Right forelimb (tissue), 1 donor: ENCODE data around the gene FAM110A.
"Not testable (repeated sequence)": the region's sequence is repeated elsewhere in the genome, so short reads cannot be mapped to it uniquely, and the experiment has no call there.

ENCODE experiments used
- DNase-seq: peaks from one replicate; pipeline ENCODE4 v3.0.0-alpha.2; 2018

Gene FAM110A

GRCh38 chr20:845226-845868 is 11.8 kb downstream of the FAM110A start:
- no peak for DNase-seq

- DNase-seq = no peak
Observed at GRCh38 chr20:845941-846893, 12.7 kb downstream of the FAM110A start.

- DNase-seq = no peak
Observed at GRCh38 chr20:846894-847278, 13.4 kb downstream of the FAM110A start.

GRCh38 chr20:848193-848592 is 14.7 kb downstream of the FAM110A start:
- DNase-seq = no peak

- DNase-seq = not testable (repeated sequence)
Observed at GRCh38 chr20:848731-849130, 15.2 kb downstream of the FAM110A start.

- no peak for DNase-seq
Observed at GRCh38 chr20:853406-853996, 20.0 kb downstream of the FAM110A start.

- DNase-seq = no peak
Observed at GRCh38 chr20:854601-855000, 21.1 kb downstream of the FAM110A start.

- no peak for DNase-seq
Observed at GRCh38 chr20:855466-856360, 22.2 kb downstream of the FAM110A start.

GRCh38 chr20:856361-856775 is 22.9 kb downstream of the FAM110A start:
- no peak for DNase-seq

- no peak for DNase-seq
Observed at GRCh38 chr20:858011-858410, 24.5 kb downstream of the FAM110A start.

- DNase-seq = no peak
Observed at GRCh38 chr20:859751-860231, 26.3 kb downstream of the FAM110A start.

- DNase-seq = no peak
Observed at GRCh38 chr20:860891-861290, 27.4 kb downstream of the FAM110A start.

- DNase-seq = no peak
Observed at GRCh38 chr20:865440-865839, 31.9 kb downstream of the FAM110A start.

GRCh38 chr20:868279-868678 is 34.8 kb downstream of the FAM110A start:
- DNase-seq = no peak

GRCh38 chr20:869606-870005 is 36.1 kb downstream of the FAM110A start:
- DNase-seq = no peak

GRCh38 chr20:870758-871157 is 37.2 kb downstream of the FAM110A start:
- no peak for DNase-seq

- DNase-seq = no peak
Observed at GRCh38 chr20:871436-871835, 37.9 kb downstream of the FAM110A start.

GRCh38 chr20:871948-872347 is 38.4 kb downstream of the FAM110A start:
- DNase-seq = no peak

GRCh38 chr20:872855-873520 is 39.5 kb downstream of the FAM110A start:
- no peak for DNase-seq

- no peak for DNase-seq
Observed at GRCh38 chr20:873875-874607, 40.5 kb downstream of the FAM110A start.

GRCh38 chr20:875115-875514 is 41.6 kb downstream of the FAM110A start:
- no peak for DNase-seq
